HG02610 (cell line): Measurements from ENCODE around the gene SHD.
"Not testable (repeated sequence)": the region's sequence is repeated elsewhere in the genome, so short reads cannot be mapped to it uniquely, and the experiment has no call there.

Source experiments
- ATAC-seq: cut with Tn5 transposase; IDR thresholded peaks from one replicate; pipeline ENCODE4 v1.9.1; 2021; ENCODE audit warnings: mild to moderate bottlenecking, moderate library complexity; ENCODE audit not compliant: unreplicated experiment

The SHD gene

GRCh38 chr19:4267101-4267900, 11.8 kb upstream of the SHD start:
- ATAC-seq = no peak

- ATAC-seq = no peak
Observed at GRCh38 chr19:4267901-4268815, 10.9 kb upstream of the SHD start.

- ATAC-seq = no peak
Observed at GRCh38 chr19:4268816-4269430, 10.1 kb upstream of the SHD start.

GRCh38 chr19:4272894-4273293, 6.2 kb upstream of the SHD start:
- ATAC-seq = no peak

GRCh38 chr19:4274321-4274686, 4.8 kb upstream of the SHD start:
- not testable (repeated sequence) for ATAC-seq

GRCh38 chr19:4277191-4277696, 1.8 kb upstream of the SHD start:
- ATAC-seq = no peak

- no peak for ATAC-seq
Observed at GRCh38 chr19:4278010-4278409, 1.1 kb upstream of the SHD start.

GRCh38 chr19:4279267-4279529, 132 bp downstream of the SHD start:
- no peak for ATAC-seq

- no peak for ATAC-seq
Observed at GRCh38 chr19:4279530-4280422, 710 bp downstream of the SHD start.

- no peak for ATAC-seq
Observed at GRCh38 chr19:4284176-4284958, 5.3 kb downstream of the SHD start.

GRCh38 chr19:4284974-4285373, 5.9 kb downstream of the SHD start:
- ATAC-seq = no peak

- ATAC-seq = not testable (repeated sequence)
Observed at GRCh38 chr19:4286141-4286540, 7.1 kb downstream of the SHD start.

GRCh38 chr19:4288091-4288777, 9.2 kb downstream of the SHD start:
- no peak for ATAC-seq

- no peak for ATAC-seq
Observed at GRCh38 chr19:4291184-4291732, 12.2 kb downstream of the SHD start.

GRCh38 chr19:4292515-4292914, 13.4 kb downstream of the SHD start:
- ATAC-seq = no peak

GRCh38 chr19:4294389-4294788, 15.3 kb downstream of the SHD start:
- ATAC-seq = no peak

- no peak for ATAC-seq
Observed at GRCh38 chr19:4295972-4296771, 17.1 kb downstream of the SHD start.
